ENCODE measurements around the gene KCNT1.

GRCh38 chr9:135697226-135697625 is 4.8 kb upstream of the KCNT1 start:
- no peak for TF ChIP-seq CTCF (IDR thresholded peaks at IDR 0.05)
- no peak for TF ChIP-seq POLR2A (IDR thresholded peaks at IDR 0.05)
